HepG2 (cell line): ENCODE data around the gene NT5C2. TPM values are rescaled to one million over a fixed set of nuclear protein-coding genes. Genes with fewer than 3 reads are reported as not detected.
A peak's percentile ranks its signal among the peaks of the same experiment; 100 is the strongest.

Source experiments
- ATF4 ChIP-seq, 2 experiments: fragments of 450-650 bp in 1 of 2; sonication (generic) in 1 of 2; formaldehyde crosslinking; IDR thresholded peaks; 2 replicates each; pipeline versions ENCODE4 v1.5.0 to v1.8.0; 2020 to 2022; ENCODE audit warnings: mild to moderate bottlenecking in 1 of 2, missing genetic modification reagents in 1 of 2
- BHLHE40 ChIP-seq: IDR thresholded peaks from 2 replicates; pipeline ENCODE4 v1.6.1; 2011; ENCODE audit warnings: low read length, improper control_type of control experiment
- CEBPB ChIP-seq: IDR thresholded peaks from 2 replicates; pipeline ENCODE4 v1.6.1; 2011; ENCODE audit warnings: low read depth, low read length, improper control_type of control experiment, borderline replicate concordance
- HES4 ChIP-seq: sonication (generic); formaldehyde crosslinking; IDR thresholded peaks from 2 replicates; pipeline ENCODE4 v1.9.0; 2021; ENCODE audit warnings: mild to moderate bottlenecking, missing genetic modification reagents, borderline replicate concordance
- HMGXB4 ChIP-seq, 2 experiments: sonication (generic) in 1 of 2; formaldehyde crosslinking in 1 of 2; IDR thresholded peaks; 2 replicates each; pipeline versions ENCODE4 v1.4.0 to v1.6.1; 2018 to 2020; ENCODE audit warnings: missing genetic modification reagents in 2 of 2, borderline replicate concordance in 1 of 2, low read depth in 1 of 2, mild to moderate bottlenecking in 1 of 2, missing biosample characterization in 1 of 2
- KLF6 ChIP-seq: IDR thresholded peaks from 2 replicates; pipeline ENCODE4 v1.8.0; 2016; ENCODE audit warnings: missing biosample characterization, missing genetic modification reagents
- MYC ChIP-seq: sonication (generic); formaldehyde crosslinking; IDR thresholded peaks from 2 replicates; pipeline ENCODE4 v1.9.0; 2021; ENCODE audit warnings: missing genetic modification reagents, borderline replicate concordance
- MZF1 ChIP-seq: sonication (generic); formaldehyde crosslinking; IDR thresholded peaks from 2 replicates; pipeline ENCODE4 v1.8.1; 2023; ENCODE audit warnings: mild to moderate bottlenecking, missing genetic modification reagents, borderline replicate concordance
- NKX3-1 ChIP-seq: sonication (generic); formaldehyde crosslinking; IDR thresholded peaks from 2 replicates; pipeline ENCODE4 v1.5.0; 2020; ENCODE audit warnings: missing genetic modification reagents
- RARA ChIP-seq: IDR thresholded peaks from 2 replicates; pipeline ENCODE4 v1.6.1; 2016; ENCODE audit warnings: missing genetic modification reagents, missing compliant biosample characterization
- RFXANK ChIP-seq: IDR thresholded peaks from 2 replicates; pipeline ENCODE4 v1.6.1; 2016
- RXRB ChIP-seq: IDR thresholded peaks from 2 replicates; pipeline ENCODE4 v1.6.1; 2016; ENCODE audit warnings: borderline replicate concordance, missing genetic modification reagents, missing compliant biosample characterization
- SOX5 ChIP-seq: IDR thresholded peaks from 2 replicates; pipeline ENCODE4 v1.6.1; 2016; ENCODE audit warnings: borderline replicate concordance
- TBL1XR1 ChIP-seq: fragments of 150-350 bp; IDR thresholded peaks from 2 replicates; pipeline ENCODE4 v1.6.1; 2014; ENCODE audit warnings: borderline replicate concordance, low read length; ENCODE audit not compliant: partially characterized antibody
- TEAD3 ChIP-seq: optimal IDR thresholded peaks from 2 replicates; pipeline ENCODE3; 2016; ENCODE audit warnings: borderline replicate concordance
- XRCC5 ChIP-seq: fragments of 200-400 bp; formaldehyde crosslinking; optimal IDR thresholded peaks from 2 replicates; pipeline ENCODE3; 2017; ENCODE audit warnings: mild to moderate bottlenecking, low read length
- ZBTB26 ChIP-seq: IDR thresholded peaks from 2 replicates; pipeline ENCODE4 v1.6.1; 2016; ENCODE audit warnings: missing compliant biosample characterization, missing genetic modification reagents, borderline replicate concordance
- ZFY ChIP-seq: sonication (generic); formaldehyde crosslinking; IDR thresholded peaks from 2 replicates; pipeline ENCODE4 v1.4.0; 2020; ENCODE audit warnings: missing genetic modification reagents
- ZNF205 ChIP-seq: IDR thresholded peaks from 2 replicates; pipeline ENCODE4 v1.6.1; 2018; ENCODE audit warnings: missing biosample characterization, missing genetic modification reagents
- ZNF24 ChIP-seq: fragments of 450-650 bp; IDR thresholded peaks from 2 replicates; pipeline ENCODE4 v1.6.1; 2017; ENCODE audit warnings: antibody characterized with exemption, mild to moderate bottlenecking
- ZNF264 ChIP-seq: sonication (generic); formaldehyde crosslinking; IDR thresholded peaks from 2 replicates; pipeline ENCODE4 v1.4.0; 2020; ENCODE audit warnings: missing genetic modification reagents
- ZNF34 ChIP-seq: sonication (generic); formaldehyde crosslinking; IDR thresholded peaks from 2 replicates; pipeline ENCODE4 v1.4.0; 2020; ENCODE audit warnings: mild to moderate bottlenecking, missing genetic modification reagents, borderline replicate concordance
- ZNF367 ChIP-seq: sonication (generic); formaldehyde crosslinking; IDR thresholded peaks from 2 replicates; pipeline ENCODE4 v1.4.0; 2020; ENCODE audit warnings: missing genetic modification reagents, borderline replicate concordance
- polyA plus RNA-seq, 8 experiments: library from polyadenylated mRNA; depleted of rRNA in 3 of 8; stranded (reverse) in 7 of 8; unstranded in 1 of 8; fragments of >200 nt; fragmentation: Illumina TruSeq in 4 of 8; extraction: Trizol in 4 of 8; gene quantifications; 2 replicates each; pipeline versions ENCODE4 v1.2.1 to v1.2.3, GENCODE V29; 2011 to 2016; ENCODE audit warnings: low read depth in 4 of 8, missing spikeins in 1 of 8, mixed read lengths in 1 of 8; ENCODE audit not compliant: insufficient read depth in 1 of 8
- total RNA-seq, 5 experiments: library from RNA; depleted of rRNA; stranded (reverse); fragments of >200 nt; fragmentation: Illumina TruSeq; extraction: Trizol; gene quantifications; 2 replicates each; pipeline ENCODE4 v1.2.3, GENCODE V29; 2016; ENCODE audit warnings: low read depth in 1 of 5
- TF ChIP-seq, protein P1 (sequence below): sonication (generic); formaldehyde crosslinking; IDR thresholded peaks from 2 replicates; pipeline ENCODE4 v1.4.0; 2020; ENCODE audit warnings: missing genetic modification reagents, mild to moderate bottlenecking, borderline replicate concordance

The NT5C2 gene
- total and polyA plus RNA-seq, 2 of the 13 experiments (the other 11 are each of a cell fraction or from before 2014, with no cell fraction given): 40.6 to 55.2 TPM

DNA sequence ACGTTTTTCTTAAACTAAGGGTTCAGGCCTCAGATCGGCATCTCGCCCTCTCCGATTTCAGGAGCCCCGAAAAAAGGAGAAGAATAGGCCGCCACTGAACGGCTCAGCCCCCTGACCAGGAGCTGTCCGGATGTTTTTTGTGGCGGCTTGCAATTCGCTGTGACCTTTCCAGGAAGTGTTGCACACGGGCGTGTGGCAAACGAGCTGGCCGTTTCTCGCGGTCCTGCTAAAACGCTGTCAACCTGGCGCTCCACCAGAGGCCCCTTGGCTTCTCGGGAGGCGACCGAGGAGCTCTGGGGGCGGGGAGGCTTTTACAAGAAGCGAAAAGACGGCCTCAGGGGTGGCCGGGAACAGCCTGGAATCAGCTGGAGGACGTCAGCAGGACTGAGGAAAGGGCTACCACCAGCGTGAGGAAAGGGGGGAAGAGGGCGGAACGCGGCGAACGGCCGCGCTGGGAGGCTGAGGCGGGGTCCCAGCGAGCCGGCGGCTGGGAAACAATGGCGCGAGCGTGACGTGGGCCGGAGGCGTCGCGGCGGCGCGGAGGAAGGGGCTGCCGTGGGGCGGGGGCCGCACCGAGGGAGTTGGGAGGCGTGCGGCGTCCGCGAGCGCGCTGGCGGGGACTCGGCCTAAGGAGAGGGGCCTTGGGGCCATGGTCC is 493 bp downstream of the NT5C2 start (continued):
- TF ChIP-seq RXRB (CRISPR knock-in tag): 0 out of 2 replicates have a peak, but pooled peaks have one; percentile 37
- no peak for TF ChIP-seq TBL1XR1
- peak; percentile 58 to 68 for TF ChIP-seq HMGXB4 (CRISPR knock-in tag; IDR thresholded peaks at IDR 0.05; ENCODE audit: borderline replicate concordance in 1 of 2, low read depth in 1 of 2)
- TF ChIP-seq NKX3-1 (CRISPR knock-in tag): 0 out of 2 replicates have a peak, but pooled peaks have one; percentile 59
- peak; percentile 44; the same call in 1 of the 2 replicates for TF ChIP-seq ZNF205 (CRISPR knock-in tag)
- TF ChIP-seq ZBTB26: no peak
- 0 out of 2 replicates have a peak, but pooled peaks have one; percentile 53 for TF ChIP-seq ZNF34
- TF ChIP-seq RARA (CRISPR knock-in tag): peak; percentile 65
- TF ChIP-seq TEAD3 (CRISPR knock-in tag): peak; percentile 29
- peak; percentile 20; the same call in 1 of the 2 replicates for TF ChIP-seq SOX5 (CRISPR knock-in tag)
- TF ChIP-seq ZNF24: no peak
- peak; percentile 74 for TF ChIP-seq ZFY (CRISPR knock-in tag)
- TF ChIP-seq XRCC5: peak; percentile 64
- peak; percentile 10; the same call in 1 of the 2 replicates for TF ChIP-seq KLF6 (CRISPR knock-in tag)
- TF ChIP-seq ATF4 (CRISPR knock-in tag; IDR thresholded peaks at IDR 0.05): peak in 1 of 2 experiments; percentile 17; a peak in 1 of 4 replicates
- 0 out of 2 replicates have a peak, but pooled peaks have one; percentile 23 for TF ChIP-seq HES4
- TF ChIP-seq ZNF264: 0 out of 2 replicates have a peak, but pooled peaks have one; percentile 40
- no peak for TF ChIP-seq MZF1 (CRISPR knock-in tag)
- TF ChIP-seq BHLHE40: no peak
- TF ChIP-seq ZNF367: no peak
- TF ChIP-seq CEBPB: 0 out of 2 replicates have a peak, but pooled peaks have one; percentile 35
- TF ChIP-seq RFXANK (CRISPR knock-in tag): no peak
- TF ChIP-seq, protein P1, sequence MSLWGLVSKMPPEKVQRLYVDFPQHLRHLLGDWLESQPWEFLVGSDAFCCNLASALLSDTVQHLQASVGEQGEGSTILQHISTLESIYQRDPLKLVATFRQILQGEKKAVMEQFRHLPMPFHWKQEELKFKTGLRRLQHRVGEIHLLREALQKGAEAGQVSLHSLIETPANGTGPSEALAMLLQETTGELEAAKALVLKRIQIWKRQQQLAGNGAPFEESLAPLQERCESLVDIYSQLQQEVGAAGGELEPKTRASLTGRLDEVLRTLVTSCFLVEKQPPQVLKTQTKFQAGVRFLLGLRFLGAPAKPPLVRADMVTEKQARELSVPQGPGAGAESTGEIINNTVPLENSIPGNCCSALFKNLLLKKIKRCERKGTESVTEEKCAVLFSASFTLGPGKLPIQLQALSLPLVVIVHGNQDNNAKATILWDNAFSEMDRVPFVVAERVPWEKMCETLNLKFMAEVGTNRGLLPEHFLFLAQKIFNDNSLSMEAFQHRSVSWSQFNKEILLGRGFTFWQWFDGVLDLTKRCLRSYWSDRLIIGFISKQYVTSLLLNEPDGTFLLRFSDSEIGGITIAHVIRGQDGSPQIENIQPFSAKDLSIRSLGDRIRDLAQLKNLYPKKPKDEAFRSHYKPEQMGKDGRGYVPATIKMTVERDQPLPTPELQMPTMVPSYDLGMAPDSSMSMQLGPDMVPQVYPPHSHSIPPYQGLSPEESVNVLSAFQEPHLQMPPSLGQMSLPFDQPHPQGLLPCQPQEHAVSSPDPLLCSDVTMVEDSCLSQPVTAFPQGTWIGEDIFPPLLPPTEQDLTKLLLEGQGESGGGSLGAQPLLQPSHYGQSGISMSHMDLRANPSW (CRISPR knock-in tag): 0 out of 2 replicates have a peak, but pooled peaks have one; percentile 41
- TF ChIP-seq MYC: peak; percentile 57
